Endothelial cell of coronary artery (primary cell): ENCODE data around the gene POLR3K. TPM values are rescaled to one million over a fixed set of nuclear protein-coding genes. Genes with fewer than 3 reads are reported as not detected.

Source experiments
- total RNA-seq: library from RNA; depleted of rRNA; stranded (reverse); fragments of >200 nt; gene quantifications from 2 replicates; pipeline ENCODE4 v1.2.3, GENCODE V29; 2014

POLR3K gene
- 7.0 and 10.3 TPM in 2 replicates for total RNA-seq

DNA sequence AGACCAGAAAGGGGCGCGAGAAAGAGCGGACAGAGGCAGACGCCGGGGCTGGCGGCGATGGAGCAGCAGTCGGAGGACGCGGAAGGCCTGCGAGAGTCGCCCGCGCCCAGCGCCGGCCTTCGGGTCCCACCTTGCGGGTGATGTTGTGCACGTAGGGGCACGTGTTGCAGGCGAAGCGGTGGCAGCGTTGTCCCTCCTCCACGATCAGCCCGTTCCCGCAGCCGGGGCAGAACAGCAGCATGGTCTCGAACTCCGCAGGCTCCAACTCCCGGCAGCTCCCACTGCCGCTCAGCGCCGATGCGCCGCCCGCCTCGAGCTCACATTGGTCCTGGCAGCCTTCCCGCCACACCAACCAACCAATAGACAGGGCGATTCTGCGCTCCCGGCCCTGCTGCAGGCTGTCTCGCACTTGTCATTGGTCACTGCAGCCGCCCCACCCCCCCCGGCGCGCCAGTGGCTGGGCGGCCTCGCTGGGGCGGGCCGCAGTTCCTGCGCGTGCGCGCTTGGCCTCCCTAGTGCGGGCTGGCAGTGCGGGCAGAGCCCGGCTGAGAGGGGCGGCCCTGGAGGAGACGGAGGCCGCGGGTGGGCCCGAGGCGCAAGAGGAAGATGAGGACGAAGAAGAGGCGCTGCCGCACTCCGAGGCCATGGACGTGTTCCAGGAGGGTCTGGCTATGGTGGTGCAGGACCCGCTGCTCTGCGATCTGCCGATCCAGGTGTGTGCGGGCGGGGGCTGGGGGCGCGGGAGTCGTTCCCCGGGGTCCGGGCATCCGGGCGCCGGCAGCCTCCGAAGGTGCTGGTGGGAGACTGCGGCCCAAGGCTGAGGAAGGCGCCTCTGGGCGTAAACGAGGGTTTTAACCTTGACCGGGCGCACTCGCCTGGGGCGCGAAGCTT is at the start of gene POLR3K, which contains the start of gene SNRNP25:
TSS of gene POLR3K (minus strand) at position 263 of the 891 bp plus-strand sequence. CDS start at position 241, 22 bp downstream.
TSS of gene SNRNP25 (plus strand) at position 483 of the 891 bp plus-strand sequence. CDS start at position 672, 189 bp downstream.

DNA sequence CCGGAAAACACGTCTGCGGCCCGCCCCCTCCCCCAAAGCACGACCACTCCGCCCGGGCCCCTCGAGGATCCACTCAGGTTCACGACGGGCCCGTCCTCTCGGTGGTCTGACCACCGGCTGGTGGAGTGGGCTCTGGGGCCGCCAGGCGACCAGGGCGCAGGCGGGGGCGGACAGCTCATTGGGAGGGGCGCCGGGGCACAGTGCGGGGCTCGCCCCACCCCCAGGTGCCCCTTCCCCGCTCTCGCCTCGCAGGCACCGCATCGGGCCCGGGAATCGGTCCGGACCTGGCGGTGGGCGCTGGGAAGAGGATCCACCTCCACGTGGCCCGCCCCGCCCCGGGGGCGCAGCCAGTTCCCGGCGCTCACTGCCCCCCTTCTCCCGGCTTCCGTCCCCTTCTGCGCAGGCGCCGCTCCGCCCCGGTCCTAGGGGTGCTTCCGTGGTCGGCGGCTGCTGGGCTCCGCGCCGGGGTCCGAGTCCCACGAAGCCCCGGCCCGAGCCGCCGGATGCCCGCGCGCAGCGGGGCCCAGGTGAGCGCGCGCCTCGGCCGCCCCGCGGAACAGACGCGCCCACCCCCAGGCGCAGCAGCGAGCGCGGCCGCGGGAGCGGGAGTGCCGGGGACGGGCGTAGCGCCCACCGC is 24.5 kb upstream of the POLR3K start, which contains the start of gene MPG:
TSS of gene MPG (plus strand) at position 419 of the 637 bp plus-strand sequence. CDS start at position 504, 85 bp downstream.

DNA sequence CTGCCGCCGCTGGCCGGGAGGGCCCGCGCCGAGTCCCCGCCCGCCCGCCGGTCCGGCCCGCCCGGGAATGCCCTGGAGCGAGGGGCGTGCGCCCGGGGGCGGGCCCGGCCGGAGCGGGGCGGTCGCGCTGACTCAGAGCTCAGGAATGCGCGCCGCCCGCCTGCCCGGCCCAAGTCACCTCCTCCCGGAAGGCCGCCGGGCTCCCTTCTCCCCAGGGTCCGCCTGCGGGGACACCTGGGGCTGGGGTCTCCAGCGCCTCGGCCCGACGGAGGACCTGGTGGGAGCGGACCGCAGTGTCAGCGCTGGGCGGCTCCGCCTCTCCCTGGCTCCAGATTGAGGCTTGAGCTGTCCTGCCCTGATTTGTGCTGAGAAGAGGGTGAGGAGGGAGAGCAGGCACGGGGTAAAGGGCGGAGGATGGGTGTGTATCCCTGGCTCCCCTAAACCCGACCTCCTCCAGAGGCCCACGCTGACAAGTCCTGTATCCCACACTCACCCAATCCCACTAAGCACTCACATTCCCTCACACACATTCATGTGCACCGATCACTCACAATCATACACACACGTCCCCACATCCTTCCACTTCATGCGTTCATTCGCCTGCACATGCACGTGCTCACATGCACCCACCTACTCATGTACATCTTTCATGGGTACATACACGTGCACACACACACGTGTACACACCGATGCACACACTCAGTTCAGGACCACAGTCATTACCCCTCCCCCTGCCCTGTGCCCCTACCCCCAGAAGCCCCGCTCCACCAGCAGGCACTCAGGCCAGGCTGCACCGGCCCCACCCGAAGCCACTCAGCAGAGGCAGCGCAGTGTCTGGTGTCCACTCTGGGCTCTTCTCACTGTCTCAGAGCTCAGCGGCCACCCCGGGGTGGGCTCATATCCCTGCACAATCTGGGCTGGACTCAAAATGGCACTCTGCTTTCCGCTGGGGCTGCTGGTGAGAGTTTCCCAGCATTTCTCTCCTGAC is 19.4 kb upstream of the POLR3K start, which contains the start of gene RHBDF1:
TSS of gene RHBDF1 (minus strand) at position 71 of the 988 bp plus-strand sequence. CDS start 7,616 bp downstream, outside the sequence.

Other genes starting within 250 kb of the POLR3K start
- 21.6 and 45.2 TPM in 2 replicates for gene SNRNP25, start 220 bp upstream of the POLR3K start, total RNA-seq
- 20.6 and 36.4 TPM in 2 replicates for gene RHBDF1, start 19.0 kb upstream of the POLR3K start, total RNA-seq
- gene MPG, start 24.6 kb upstream of the POLR3K start, total RNA-seq: 138 and 165 TPM in 2 replicates
- gene NPRL3, start 85.1 kb upstream of the POLR3K start, total RNA-seq: 5.5 and 7.8 TPM in 2 replicates
- gene HBZ, start 99.0 kb upstream of the POLR3K start, total RNA-seq: not detected in 2 replicates
- not detected in 2 replicates for gene HBM, start 112.4 kb upstream of the POLR3K start, total RNA-seq
- not detected in 2 replicates for gene HBA2, start 119.3 kb upstream of the POLR3K start, total RNA-seq
- not detected in 2 replicates for gene HBA1, start 123.1 kb upstream of the POLR3K start, total RNA-seq
- gene HBQ1, start 126.9 kb upstream of the POLR3K start, total RNA-seq: 0.38 and 1.1 TPM in 2 replicates
- gene LUC7L, start 175.8 kb upstream of the POLR3K start, total RNA-seq: 37.3 and 42.9 TPM in 2 replicates
- gene FAM234A, start 181.2 kb upstream of the POLR3K start, total RNA-seq: 28.8 and 53.4 TPM in 2 replicates
- gene RGS11, start 222.3 kb upstream of the POLR3K start, total RNA-seq: 1.6 and 1.9 TPM in 2 replicates
- gene ARHGDIG, start 227.0 kb upstream of the POLR3K start, total RNA-seq: 3.5 and 7.3 TPM in 2 replicates
- 0.09 and 0.28 TPM in 2 replicates for gene PDIA2, start 229.6 kb upstream of the POLR3K start, total RNA-seq